Raji (cell line): ENCODE results near the gene HPS6.

Experiments
- POLR2A ChIP-seq: IDR thresholded peaks from 2 replicates; pipeline ENCODE4 v1.6.1; 2011; ENCODE audit warnings: low read depth, low read length, control low read depth; ENCODE audit not compliant: insufficient read depth

Gene HPS6

GRCh38 chr10:102111276-102111675, 46.1 kb downstream of the HPS6 start:
- no peak for TF ChIP-seq POLR2A

- no peak for TF ChIP-seq POLR2A
These were observed 47.2 kb downstream of the HPS6 start for GRCh38 chr10:102112210-102112817.

GRCh38 chr10:102113261-102113955, 48.3 kb downstream of the HPS6 start:
- no peak for TF ChIP-seq POLR2A

GRCh38 chr10:102113956-102114857, 49.1 kb downstream of the HPS6 start:
- TF ChIP-seq POLR2A, result no peak

- peak; percentile 73 for TF ChIP-seq POLR2A
These were observed 49.9 kb downstream of the HPS6 start for GRCh38 chr10:102114861-102115618.

GRCh38 chr10:102115775-102116174, 50.6 kb downstream of the HPS6 start:
- no peak for TF ChIP-seq POLR2A

- TF ChIP-seq POLR2A, result no peak
These were observed 51.5 kb downstream of the HPS6 start for GRCh38 chr10:102116656-102117055.
